ENCODE results near the gene CDK10. TPM values are rescaled to one million over a fixed set of nuclear protein-coding genes. Genes with fewer than 3 reads are reported as not detected.

Gene CDK10
- polyA plus RNA-seq, 1 experiment: 31.6 TPM

DNA sequence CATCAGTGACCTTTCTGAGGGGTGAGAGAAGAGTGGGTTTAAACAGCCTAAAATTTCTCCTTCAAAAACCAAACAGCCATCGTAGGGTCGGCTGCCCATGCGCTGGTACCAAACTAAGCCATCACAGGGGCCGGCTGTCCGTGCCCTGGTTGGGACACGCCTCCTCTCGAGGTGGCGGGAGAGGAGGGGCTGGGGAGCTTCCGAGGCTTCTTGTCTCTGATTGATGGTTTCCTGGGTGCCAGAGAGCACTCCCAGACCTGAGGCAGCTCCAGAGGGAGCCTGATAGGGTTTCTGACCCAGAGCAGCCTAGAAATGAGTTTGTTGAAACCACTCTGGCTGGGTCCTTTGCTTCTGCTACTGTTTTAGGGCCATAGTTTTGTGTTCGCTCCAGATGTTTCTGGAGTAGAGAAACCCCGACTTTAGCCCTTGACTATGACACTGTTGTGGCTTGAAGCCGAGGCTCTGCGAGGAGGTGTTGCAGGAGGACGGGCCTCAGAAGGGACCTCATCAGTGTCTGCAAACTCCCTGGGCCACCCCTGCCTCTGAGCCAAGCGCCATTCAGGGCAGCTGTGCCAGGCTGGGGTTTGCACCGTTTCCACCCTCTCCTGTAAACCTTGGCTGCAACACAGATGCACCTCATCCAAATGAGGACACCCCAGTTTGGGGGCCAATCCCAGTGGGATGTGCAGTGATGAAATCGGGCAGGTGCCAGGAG lies 41.1 kb downstream of the CDK10 start:
- ChIA-PET CTCF (interaction anchor here (0.5 kb wide), 1 partner anchor 151 kb away, joined by 3 read pairs; no protein-coding TSS in a partner anchor), POLR2A (interaction anchor here (1.1 kb wide), 1 partner anchor 146 kb away, joined by 3 read pairs; the partner anchor contains the start of gene TCF25)
- Histone ChIP-seq H3K4me3 (ENCODE audit: low read depth, low read length) (no peak overlapping the region), H3K27ac (ENCODE audit: low read depth, low read length) (no peak overlapping the region), H3K9me3 (ENCODE audit: control insufficient read depth, insufficient read depth, low read length) (no peaks in the 10 kb centered on the region; the same call in 1 of the 2 replicates), H3K27me3 (ENCODE audit: control insufficient read depth, insufficient read depth, low read length) (no peaks in the 10 kb centered on the region)
- no peak for DNase-seq (ENCODE audit: low read depth, low spot score)
- TF ChIP-seq, protein P1, sequence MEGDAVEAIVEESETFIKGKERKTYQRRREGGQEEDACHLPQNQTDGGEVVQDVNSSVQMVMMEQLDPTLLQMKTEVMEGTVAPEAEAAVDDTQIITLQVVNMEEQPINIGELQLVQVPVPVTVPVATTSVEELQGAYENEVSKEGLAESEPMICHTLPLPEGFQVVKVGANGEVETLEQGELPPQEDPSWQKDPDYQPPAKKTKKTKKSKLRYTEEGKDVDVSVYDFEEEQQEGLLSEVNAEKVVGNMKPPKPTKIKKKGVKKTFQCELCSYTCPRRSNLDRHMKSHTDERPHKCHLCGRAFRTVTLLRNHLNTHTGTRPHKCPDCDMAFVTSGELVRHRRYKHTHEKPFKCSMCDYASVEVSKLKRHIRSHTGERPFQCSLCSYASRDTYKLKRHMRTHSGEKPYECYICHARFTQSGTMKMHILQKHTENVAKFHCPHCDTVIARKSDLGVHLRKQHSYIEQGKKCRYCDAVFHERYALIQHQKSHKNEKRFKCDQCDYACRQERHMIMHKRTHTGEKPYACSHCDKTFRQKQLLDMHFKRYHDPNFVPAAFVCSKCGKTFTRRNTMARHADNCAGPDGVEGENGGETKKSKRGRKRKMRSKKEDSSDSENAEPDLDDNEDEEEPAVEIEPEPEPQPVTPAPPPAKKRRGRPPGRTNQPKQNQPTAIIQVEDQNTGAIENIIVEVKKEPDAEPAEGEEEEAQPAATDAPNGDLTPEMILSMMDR (IDR thresholded peaks at IDR 0.05; ENCODE audit: low read depth, low read length): no peak

DNA sequence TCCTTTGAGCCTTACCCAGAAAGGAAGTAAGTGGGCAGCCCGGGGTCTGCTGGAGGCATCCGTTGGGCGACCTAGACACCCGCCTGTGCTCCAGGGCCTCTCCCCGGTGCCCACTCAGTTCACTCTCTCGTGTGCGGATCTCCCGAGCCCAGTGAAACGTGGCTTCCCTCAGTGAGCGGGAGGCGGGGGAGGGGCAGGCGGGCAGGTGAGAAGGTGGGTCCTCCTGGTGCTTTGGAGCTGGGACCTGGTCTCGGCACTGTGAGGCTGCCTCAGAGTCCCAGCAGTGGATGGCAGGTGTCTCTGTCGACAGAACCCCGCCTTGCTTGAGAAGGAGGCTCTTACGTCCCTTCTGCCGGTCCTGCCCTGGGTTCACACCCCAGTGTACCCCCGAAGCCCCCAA lies 42.8 kb downstream of the CDK10 start:
- DNase-seq (ENCODE audit: low read depth, low spot score): no peak
- Histone ChIP-seq H3K27me3 (ENCODE audit: control insufficient read depth, insufficient read depth, low read length) (no peaks in the 10 kb centered on the region), H3K9me3 (ENCODE audit: control insufficient read depth, insufficient read depth, low read length) (no peaks in the 10 kb centered on the region; the same call in 1 of the 2 replicates), H3K4me3 (ENCODE audit: low read depth, low read length) (no peak overlapping the region), H3K27ac (ENCODE audit: low read depth, low read length) (no peak overlapping the region)
- CTCF ChIA-PET: no interaction called here
- POLR2A ChIA-PET: no interaction called here
- TF ChIP-seq, protein P1 (IDR thresholded peaks at IDR 0.05; ENCODE audit: low read depth, low read length): no peak

DNA sequence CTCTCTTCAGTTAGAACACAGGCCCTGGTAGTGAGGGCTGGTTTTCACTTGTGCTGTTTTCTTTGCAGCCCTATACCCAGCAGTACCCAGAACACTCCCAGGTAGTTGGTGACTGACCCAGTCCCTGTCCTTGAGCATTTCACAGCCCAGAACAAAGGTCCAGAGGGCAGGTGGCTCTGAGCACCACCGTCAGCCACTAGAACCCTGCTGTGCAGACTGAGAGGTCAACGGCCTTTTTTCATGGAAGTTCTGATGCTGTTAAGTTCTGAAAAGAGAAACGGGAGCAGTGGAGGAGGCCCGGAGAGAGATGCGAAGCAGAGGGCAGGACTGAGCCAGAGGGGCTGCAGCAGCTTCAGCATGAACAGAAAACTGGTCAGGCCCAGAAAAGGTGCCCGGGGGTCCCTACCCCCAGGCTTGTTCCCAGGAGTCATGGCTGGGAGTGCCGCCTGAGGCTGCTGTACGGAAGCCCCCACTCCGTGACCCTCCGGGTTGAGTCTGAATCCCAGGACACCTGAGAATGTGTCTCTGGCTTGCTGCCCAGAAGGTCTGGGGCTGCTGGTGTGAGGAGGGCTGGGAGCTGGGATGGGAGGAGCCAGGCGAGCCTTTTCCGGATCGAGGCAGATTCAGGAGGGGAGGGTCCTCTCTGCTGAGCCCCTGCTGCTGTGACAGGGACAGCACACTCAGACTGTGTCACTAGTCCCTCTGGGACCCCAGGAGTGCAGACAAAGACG lies 43.5 kb downstream of the CDK10 start:
- DNase-seq (ENCODE audit: low read depth, low spot score): no peak
- no peak overlapping the region for H3K27ac ChIP-seq (ENCODE audit: low read depth, low read length)
- CTCF ChIA-PET: no interaction called here
- POLR2A ChIA-PET: no interaction called here
- TF ChIP-seq, protein P1 (IDR thresholded peaks at IDR 0.05; ENCODE audit: low read depth, low read length): no peak
- no peaks in the 10 kb centered on the region for H3K27me3 ChIP-seq (ENCODE audit: control insufficient read depth, insufficient read depth, low read length)
- no peaks in the 10 kb centered on the region; the same call in 1 of the 2 replicates for H3K9me3 ChIP-seq (ENCODE audit: control insufficient read depth, insufficient read depth, low read length)
- H3K4me3 ChIP-seq (ENCODE audit: low read depth, low read length): no peak overlapping the region

DNA sequence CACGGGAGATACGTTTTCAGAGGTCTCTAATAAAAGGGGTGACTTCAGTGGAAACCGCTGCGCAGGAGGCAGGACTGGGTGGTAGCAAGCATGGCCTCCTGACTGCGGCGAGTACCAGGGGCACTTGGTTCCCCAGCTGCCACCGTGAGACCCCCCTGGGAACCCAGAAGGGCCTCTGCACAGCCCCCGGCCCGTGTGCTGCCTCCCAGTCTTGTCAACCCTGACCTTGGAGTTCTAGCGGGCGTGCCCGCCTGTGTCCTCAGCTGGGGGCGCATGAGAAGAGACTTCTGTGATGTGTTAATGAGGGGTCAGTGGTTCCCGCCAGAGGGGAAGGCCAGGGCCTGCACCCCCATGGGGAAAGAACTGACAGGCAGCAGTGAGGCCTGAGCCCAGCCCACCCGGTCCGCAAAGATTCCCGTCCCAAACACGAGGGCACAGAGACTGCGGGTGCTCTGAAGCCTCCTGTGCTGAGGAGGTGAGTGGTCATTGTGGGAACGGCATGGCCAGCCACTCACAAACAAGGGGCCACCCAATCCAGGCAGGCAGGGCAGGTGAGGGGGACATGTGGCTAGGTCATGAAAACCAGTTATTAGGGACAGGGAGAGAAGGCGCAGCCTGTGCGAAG lies 44.2 kb downstream of the CDK10 start:
- H3K27ac ChIP-seq (ENCODE audit: low read depth, low read length): no peak overlapping the region
- TF ChIP-seq, protein P1 (IDR thresholded peaks at IDR 0.05; ENCODE audit: low read depth, low read length): no peak
- CTCF ChIA-PET: no interaction called here

More for the DNA sequence above, 44.2 kb downstream of the CDK10 start:
- H3K27me3 ChIP-seq (ENCODE audit: control insufficient read depth, insufficient read depth, low read length): no peaks in the 10 kb centered on the region
- POLR2A ChIA-PET: no interaction called here
- no peak for DNase-seq (ENCODE audit: low read depth, low spot score)
- no peaks in the 10 kb centered on the region; the same call in 1 of the 2 replicates for H3K9me3 ChIP-seq (ENCODE audit: control insufficient read depth, insufficient read depth, low read length)
- H3K4me3 ChIP-seq (ENCODE audit: low read depth, low read length): no peak overlapping the region
